Measurements from ENCODE around the gene TGFB1I1.
"Not testable (repeated sequence)": the region's sequence is repeated elsewhere in the genome, so short reads cannot be mapped to it uniquely, and the experiment has no call there.

The TGFB1I1 gene

GRCh38 chr16:31471241-31471874, 594 bp upstream of the TGFB1I1 start:
- no peak for DNase-seq (ENCODE audit: low read depth)

- peak; percentile 31 for DNase-seq (ENCODE audit: low read depth)
Observed at GRCh38 chr16:31472709-31473203, 804 bp downstream of the TGFB1I1 start.

GRCh38 chr16:31473264-31473984, 1.5 kb downstream of the TGFB1I1 start:
- DNase-seq (ENCODE audit: low read depth) = no peak

- no peak for DNase-seq (ENCODE audit: low read depth)
Observed at GRCh38 chr16:31474173-31474714, 2.3 kb downstream of the TGFB1I1 start.

GRCh38 chr16:31474773-31475738, 3.1 kb downstream of the TGFB1I1 start:
- DNase-seq (ENCODE audit: low read depth) = no peak

- DNase-seq (ENCODE audit: low read depth) = no peak
Observed at GRCh38 chr16:31475946-31476302, 4.0 kb downstream of the TGFB1I1 start.

GRCh38 chr16:31476303-31477219, 4.6 kb downstream of the TGFB1I1 start:
- peak; percentile 82 for DNase-seq (ENCODE audit: low read depth)

- no peak for DNase-seq (ENCODE audit: low read depth)
Observed at GRCh38 chr16:31477220-31478216, 5.6 kb downstream of the TGFB1I1 start.

GRCh38 chr16:31478956-31479355, 7.0 kb downstream of the TGFB1I1 start:
- DNase-seq (ENCODE audit: low read depth) = no peak

- no peak for DNase-seq (ENCODE audit: low read depth)
Observed at GRCh38 chr16:31479751-31480150, 7.8 kb downstream of the TGFB1I1 start.

- no peak for DNase-seq (ENCODE audit: low read depth)
Observed at GRCh38 chr16:31480851-31481536, 9.0 kb downstream of the TGFB1I1 start.

GRCh38 chr16:31483081-31483480, 11.1 kb downstream of the TGFB1I1 start, which contains the start of gene SLC5A2:
Gene SLC5A2, plus strand, starts transcription at chr16:31483123. Its CDS starts 14 bp downstream, at chr16:31483137.
- DNase-seq (ENCODE audit: low read depth) = no peak

- not testable (repeated sequence) for DNase-seq (ENCODE audit: low read depth)
Observed at GRCh38 chr16:31484048-31484447, 12.1 kb downstream of the TGFB1I1 start.

GRCh38 chr16:31484491-31485171, 12.7 kb downstream of the TGFB1I1 start:
- DNase-seq (ENCODE audit: low read depth) = no peak

- DNase-seq (ENCODE audit: low read depth) = no peak
Observed at GRCh38 chr16:31485571-31485970, 13.6 kb downstream of the TGFB1I1 start.

GRCh38 chr16:31486045-31486444, 14.1 kb downstream of the TGFB1I1 start:
- DNase-seq (ENCODE audit: low read depth) = no peak

GRCh38 chr16:31487071-31487719, 15.2 kb downstream of the TGFB1I1 start:
- DNase-seq (ENCODE audit: low read depth) = no peak
